ENCODE measurements around the gene FOXN3.

FOXN3 gene

DNA sequence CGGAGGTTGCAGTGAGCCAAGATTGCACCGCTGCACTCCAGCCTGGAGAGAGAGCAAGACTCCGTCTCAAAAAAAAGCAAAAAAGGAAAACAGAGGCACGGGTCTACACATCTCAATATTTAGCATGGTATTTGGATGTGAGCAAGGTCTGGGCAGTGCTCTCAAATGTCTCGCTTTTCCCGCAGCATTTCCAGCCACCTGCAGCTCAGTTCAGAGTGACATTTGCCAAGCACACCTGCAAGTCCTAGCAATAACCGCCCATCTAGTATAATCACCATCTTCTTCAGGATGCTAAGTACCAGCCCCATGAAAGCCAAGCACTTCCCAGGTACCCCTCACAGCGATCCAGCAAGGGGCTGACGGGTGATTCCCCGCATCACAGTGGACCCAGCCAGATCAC lies 69.1 kb downstream of the FOXN3 start:
- DNase-seq (ENCODE audit: low read depth, low spot score), result no peak
- H3K27ac ChIP-seq, result no peak overlapping the region

DNA sequence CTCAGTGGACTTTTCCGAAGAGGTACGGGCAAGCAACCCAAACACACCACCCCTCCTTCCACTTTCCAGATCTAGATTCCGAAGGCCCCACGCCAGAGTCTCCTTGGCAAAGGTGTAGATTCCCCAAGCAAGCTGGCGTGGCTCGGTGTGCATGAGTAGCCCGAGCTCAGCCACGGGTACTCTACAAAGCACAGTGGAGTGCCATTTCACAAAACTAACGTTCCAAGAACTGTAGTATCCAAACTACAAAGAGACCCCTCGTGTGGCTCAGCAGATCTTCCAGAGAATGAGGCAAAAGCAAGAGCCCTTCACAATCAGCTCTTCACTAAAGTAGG lies 72.1 kb downstream of the FOXN3 start:
- no peak for DNase-seq (ENCODE audit: low read depth, low spot score)
- H3K27ac ChIP-seq, result no peak overlapping the region

DNA sequence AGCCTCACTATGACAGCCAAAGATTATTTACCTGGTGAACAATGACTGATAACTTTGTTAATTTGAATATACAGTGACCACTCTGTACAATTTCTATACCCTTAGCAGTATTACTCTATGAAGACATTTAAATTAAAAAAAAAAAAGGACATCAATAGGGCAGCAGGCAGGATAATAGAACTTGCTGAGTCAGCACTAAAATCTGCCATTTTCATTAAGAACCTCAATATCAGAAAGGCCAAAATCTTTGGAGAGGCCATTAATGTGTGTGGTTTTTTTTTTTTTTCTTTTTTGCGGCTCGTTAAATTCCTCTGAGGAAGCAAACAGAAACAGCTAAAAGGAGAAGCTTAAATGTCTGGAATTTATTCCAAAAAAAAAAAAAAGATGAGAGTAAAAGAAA lies 73.7 kb downstream of the FOXN3 start:
- no peak overlapping the region for H3K27ac ChIP-seq
- no peak for DNase-seq (ENCODE audit: low read depth, low spot score)

DNA sequence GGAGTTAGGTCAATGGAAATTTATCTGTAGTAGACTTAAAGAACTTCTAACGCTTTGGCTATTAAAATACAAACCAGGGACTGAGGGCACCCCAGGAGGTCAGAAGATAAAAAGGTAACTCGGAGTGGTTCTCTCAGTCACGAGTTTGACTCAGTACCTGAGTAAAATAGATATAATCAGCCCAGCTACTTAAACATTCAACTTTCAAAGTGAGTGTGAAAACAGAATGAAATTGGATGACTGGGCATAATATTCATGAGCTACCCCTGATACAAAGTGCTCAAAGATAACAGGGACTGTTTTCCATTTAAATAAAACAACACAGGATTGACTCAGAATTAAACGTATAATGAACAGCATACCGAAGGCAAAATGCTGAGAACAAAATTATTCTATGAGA lies 75.0 kb downstream of the FOXN3 start:
- H3K27ac ChIP-seq, result no peak overlapping the region
- DNase-seq (ENCODE audit: low read depth, low spot score), result no peak

DNA sequence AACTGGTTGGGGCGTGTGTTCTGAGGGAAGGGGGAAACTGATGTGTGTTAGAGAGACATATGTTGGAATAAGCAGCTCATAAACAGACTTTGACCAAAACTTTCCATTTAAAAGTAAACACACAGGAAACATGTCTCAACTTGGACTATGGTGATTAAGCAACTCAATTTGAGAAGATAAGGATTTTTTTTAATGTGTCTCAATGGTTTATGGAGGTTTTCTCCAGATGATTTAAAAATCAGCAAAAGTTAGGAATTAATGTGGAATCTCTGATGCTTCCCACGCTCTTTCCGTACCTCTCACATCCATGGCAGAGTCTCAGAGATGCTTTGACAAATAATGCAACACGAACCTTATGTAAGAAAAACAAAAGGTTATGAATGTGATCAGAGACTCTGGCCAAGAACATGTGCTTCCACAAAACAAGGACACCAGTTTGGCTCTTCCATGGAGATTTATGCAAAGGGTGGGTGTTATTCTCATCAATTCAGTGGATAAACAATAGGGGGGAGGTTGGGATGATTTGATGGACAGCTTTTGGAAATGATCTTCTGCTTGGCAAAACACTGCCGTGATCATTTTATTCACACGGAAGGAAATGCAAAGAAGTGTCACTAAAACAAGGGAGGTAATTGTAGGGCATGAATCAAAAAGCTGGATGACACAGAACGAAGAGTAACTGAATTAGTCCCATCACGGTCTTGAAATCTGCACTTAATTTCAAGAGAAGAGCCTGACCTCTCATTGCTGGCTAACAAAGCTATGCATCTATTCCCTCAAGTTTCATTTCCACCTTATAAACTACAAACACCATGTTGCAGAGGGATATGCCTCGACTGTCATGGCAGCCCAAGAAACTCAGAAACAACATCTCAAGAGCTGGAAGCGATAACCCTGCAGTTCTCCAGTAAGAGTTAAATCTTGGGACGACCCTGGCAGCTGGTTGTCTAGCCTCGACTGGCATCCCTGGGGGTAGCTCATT lies 76.5 kb downstream of the FOXN3 start:
- no peak overlapping the region for H3K27ac ChIP-seq
- DNase-seq (ENCODE audit: low read depth, low spot score), result peak; percentile 20

DNA sequence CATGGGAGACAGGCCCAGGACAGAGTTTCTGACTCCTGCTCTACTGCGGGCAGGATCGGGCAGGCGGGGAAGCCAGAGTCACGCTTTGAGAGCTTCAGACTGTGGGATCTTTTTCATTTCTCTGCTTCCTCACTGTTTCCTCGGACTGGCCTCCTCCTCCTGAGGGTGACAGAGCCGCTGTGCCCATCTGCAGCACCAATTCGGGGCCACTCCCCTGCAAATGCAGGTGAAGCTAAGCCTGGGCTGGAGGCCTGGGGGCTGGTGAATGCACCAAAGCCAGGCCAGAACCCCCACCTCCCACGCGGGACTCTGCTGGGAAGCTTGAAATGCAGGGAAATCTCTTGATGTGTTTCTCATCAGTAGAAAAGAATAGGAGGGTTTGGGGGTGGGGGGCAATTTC lies 77.5 kb downstream of the FOXN3 start:
- no peak for DNase-seq (ENCODE audit: low read depth, low spot score)
- H3K27ac ChIP-seq, result no peak overlapping the region

DNA sequence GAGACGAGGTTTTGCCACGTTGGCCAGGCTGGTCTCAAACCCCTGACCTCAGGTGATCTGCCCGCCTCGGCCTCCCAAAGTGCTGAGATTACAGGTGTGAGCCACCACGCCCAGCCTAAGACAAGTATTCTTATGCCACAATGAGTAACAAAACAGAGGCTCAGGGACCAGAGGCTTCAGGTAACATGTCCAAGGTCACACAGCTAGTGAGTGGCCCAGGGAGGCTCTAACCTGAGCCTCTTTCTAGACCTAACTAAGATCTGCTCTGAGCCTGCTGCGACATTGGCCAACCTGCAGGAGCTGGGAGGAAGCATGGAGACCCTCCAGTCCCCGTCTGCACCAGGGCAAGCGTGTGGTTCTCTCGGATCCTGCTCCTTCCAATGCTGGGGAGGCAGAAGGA lies 77.9 kb downstream of the FOXN3 start:
- no peak for DNase-seq (ENCODE audit: low read depth, low spot score)
- no peak overlapping the region for H3K27ac ChIP-seq

DNA sequence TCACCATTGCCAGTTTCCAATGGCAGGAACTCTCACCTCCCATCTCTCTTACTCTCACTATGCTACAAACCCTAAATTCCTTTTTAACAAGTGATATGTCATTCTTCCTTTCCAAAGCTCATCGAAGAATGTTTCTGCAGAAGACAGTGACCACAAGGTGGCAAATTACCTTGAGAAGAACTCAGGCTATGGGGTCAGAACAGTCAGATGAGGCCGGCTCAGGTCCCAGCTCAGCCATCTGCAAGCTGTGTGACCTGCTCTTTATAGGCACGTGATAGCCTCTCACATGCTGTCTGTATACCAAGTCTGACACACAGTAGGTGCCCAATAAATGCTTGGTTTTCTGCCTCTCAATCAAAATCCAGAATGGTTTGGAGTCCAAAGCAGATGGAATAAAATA lies 80.7 kb downstream of the FOXN3 start:
- no peak for DNase-seq (ENCODE audit: low read depth, low spot score)
- no peak overlapping the region for H3K27ac ChIP-seq

DNA sequence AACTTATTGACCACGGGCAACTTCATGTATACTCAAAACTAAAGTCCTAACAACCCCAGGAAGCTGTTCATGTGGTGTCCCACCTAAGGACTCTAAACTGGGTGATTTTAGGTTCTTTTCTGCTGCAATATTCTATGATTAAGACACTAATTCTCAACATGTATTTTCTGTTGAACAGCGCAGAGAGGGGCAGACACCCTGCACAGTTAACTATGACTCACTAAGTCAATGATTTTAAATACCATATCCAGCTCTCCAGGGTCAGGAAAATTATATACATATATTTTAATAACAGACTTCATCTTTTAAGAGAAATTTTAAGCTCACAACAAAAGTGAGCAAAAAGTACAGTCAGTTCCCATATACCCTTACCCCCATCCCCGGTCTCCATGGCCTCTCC lies 85.0 kb downstream of the FOXN3 start:
- no peak for DNase-seq (ENCODE audit: low read depth, low spot score)
- no peak overlapping the region for H3K27ac ChIP-seq

DNA sequence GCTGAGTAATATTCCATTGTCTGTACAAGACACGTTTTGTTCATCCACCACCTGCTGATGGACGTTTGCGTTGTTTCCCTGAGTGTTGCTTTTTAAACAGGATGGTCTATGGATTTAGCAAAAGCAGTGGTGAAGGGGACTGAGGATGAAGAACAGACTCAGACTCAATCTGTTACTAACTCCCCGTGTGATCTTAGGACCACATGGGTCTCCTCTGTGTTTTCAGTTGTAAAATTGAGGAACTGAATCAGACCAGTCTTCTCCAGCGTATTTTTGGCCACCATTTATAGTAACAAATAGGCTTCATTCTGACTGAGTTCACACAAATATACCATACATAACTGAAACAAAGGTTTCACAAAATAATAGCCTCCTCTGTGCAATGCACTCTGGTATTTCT lies 85.6 kb downstream of the FOXN3 start:
- no peak overlapping the region for H3K27ac ChIP-seq
- no peak for DNase-seq (ENCODE audit: low read depth, low spot score)

DNA sequence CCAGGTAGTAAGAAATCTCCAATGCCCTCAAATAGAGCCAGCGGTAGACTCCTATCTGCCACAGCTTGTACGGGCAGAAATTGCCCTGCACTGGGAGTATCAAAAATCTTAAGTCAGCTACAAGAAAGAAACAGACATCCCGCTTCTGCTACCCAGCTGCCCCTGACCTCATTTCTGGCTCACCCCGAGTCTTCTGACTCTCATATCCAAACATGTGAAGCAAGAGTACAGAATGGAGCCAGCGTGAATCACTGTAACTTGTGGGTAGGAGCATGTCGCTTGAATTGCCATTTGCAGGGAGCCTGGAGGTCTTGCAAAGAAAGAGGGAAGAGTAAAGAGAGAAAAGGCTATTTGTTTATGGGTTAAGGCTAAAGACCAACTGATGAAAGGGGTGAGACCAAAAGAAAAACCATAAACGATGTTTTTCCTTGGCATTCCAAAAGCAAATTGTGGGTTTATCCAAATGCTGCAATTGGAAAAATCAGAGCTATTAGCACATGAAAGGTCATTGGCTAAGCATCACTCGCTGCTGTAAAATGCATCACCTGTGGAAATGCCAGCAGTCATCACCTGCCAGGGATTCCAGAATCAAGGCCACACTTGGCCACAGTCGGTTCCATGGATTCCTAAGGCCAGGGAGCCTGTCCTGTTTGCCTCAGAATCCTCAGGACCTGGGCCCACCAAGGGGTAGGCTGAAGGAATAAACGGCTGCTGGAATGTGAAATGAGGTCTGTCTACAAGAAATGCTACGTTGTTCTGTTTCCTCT lies 86.6 kb downstream of the FOXN3 start:
- DNase-seq (ENCODE audit: low read depth, low spot score), result no peak
- no peak overlapping the region for H3K27ac ChIP-seq

DNA sequence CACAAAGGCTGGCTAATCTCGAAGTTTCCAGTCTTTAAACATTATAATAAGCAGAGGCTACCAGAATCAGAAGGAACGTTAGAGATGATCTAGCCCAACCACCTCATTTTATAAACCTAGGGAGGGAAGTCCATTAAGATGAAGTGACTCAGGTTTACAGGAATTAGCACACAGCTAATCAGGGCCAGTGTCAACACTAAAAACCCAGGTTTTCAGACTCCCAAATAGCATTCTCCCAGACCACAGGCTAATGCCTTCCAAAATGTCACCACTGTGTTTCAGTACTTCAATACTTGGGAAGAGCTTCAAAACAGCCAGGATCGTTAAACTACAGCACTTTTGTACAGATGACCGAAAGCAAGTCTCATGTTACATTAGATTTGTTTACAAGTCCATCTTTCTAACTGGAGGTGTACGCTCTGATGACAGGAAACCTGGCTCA lies 89.2 kb downstream of the FOXN3 start:
- DNase-seq (ENCODE audit: low read depth, low spot score), result no peak
- H3K27ac ChIP-seq, result no peak overlapping the region

DNA sequence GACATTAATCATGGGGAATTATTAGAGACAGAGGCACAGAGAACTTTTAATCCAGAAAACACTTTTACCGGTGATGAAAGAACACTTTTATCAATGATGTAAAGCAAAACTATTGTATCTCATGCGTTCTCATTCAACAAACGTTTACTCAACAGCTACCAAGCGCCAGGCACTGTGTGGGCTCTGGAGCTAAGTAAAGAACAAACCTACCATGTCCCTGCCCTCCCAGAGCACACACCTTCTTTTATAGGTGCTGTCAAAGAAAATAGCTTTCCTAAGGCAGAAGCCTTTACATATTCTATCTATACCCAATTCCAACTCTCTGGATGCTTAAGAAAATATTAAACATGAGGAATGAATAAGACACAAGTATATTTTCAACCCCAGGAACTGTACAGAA lies 91.1 kb downstream of the FOXN3 start:
- DNase-seq (ENCODE audit: low read depth, low spot score), result no peak
- no peak overlapping the region for H3K27ac ChIP-seq

DNA sequence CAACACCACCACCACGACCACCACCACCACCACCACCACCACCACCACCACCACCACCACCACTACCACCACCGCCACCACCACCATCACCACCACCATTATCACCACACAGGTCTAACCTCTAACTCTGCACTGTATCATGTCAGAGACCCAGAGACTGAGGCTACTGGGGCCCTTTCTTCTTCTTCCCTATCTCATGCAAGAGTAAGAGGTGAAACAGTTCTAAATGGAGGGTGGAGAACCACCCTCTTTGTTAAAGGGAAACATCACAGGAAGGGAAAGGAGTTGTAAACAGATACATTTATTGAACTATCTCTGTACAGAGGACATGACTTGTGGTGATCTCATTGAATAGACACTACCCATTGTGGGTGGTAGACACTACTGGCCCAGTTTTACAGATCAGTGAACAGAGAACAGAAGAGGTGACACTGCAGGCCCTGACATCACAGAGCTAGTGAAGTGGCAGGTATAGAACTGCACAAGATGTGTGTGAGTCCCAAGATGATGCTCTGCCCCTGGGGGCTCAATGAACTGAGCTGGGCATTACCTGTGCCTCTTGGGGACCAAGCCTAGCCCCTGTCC lies 91.6 kb downstream of the FOXN3 start:
- no peak overlapping the region for H3K27ac ChIP-seq
- DNase-seq (ENCODE audit: low read depth, low spot score), result no peak

DNA sequence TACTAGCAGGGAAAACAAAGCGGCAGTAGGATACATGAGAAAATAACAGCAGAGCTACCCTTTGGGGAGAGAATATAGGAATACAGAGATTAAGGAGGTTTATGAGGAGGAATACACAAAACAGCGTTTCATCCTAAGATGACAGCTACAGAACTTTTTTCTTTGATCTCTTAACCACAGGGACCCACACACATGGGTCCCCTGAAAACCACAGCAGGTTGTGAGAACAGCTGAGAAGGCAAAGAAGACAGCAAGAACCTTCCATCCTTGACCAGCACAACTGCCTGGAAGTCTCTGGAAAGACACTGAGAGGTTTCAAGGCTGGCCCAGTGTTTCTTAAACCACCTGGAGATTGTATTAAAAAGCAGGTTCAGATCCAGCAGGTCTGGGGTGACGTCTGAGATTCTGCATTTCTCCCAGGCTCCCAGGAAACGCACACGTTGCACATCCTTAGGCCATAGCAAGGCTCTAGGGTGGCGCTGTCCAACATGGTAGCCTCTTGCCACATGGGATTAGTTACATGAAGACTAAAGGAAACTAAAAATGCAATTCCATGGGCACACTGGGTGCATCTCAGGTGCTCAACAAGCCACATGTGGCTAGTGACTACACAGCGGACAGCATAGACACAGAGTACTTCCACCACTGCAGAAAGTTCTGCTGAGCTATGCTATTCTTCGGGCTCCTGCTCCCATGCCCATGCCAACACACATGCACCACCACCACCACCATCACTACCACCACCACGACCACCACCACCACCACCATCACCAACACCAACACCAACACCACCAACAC lies 92.3 kb downstream of the FOXN3 start:
- DNase-seq (ENCODE audit: low read depth, low spot score), result no peak
- H3K27ac ChIP-seq, result no peak overlapping the region

DNA sequence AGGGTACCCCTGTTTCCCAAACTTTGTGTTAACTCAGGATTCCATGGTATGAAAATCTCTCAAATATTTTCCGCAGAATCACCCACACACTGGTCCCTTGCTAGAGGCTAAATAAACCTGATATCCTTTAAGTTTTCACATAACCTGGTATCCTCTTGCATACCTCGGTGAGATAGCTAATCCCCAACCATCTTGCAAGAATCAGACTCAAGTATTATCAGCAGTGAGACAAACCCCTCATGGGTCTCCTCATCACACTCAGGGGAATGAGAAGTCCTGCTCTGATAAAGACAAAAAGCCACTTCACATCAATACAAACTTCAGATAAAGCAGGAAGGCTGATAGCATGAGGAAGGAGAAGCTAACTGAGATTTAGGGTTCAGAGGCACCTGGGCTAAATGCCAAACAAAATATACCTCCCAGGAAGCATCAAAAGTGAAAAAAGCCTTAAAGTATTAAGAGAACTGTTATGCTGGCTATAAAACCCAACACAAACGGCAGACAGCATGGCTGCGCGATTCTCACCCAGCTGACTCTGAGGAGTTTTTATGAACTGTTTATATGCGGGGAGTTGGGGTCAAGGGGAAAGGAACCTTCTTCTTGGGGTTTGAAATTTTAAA lies 96.5 kb downstream of the FOXN3 start:
- no peak for DNase-seq (ENCODE audit: low read depth, low spot score)
- H3K27ac ChIP-seq, result no peak overlapping the region

DNA sequence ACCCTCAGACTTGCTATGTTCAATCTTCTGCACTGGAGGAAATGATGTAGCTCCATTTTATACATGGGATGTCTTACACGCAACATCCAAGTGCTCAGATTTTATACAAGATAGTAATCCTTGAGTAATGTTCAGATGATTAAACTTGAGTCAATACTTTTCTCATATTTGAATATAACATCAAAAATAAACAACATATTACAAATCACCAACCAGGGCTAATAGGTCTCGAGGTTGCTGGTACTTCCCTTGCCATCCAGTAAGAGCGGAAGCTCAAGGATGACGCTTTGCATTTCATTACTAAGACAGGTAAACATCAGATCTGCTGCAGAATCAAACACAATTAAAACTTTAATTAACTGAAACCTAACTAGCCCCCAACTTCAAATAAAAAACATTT lies 97.3 kb downstream of the FOXN3 start:
- H3K27ac ChIP-seq, result no peak overlapping the region
- no peak for DNase-seq (ENCODE audit: low read depth, low spot score)

DNA sequence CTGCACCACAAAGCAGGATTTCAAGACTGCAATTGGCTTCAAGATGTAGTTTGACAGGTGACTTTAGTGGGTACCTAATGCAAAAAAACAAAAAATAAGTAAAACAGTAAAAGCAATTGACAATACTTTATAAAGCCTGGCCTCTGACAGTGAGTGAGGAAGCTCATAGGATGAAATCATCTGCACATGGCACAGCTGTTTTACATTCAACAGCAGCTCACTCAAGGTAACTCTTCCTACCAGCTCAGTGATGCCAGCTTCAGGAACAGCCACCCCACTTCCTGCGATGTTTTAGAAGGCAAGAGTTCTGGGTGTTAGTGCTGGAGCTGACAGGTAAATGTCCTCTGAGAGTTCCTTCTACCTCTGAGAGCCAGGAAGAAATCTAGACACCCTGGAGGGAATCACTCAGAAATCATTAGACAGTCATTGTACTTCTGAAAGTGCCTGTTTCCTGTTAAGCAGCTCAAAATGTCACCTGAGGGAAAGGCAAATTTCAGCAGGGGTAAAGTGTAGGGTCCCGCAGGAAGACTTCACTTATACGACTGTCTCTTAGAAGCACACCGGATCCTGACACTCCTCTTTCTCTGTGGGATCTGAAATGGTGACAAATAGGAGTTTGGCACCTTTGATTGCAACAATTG lies 99.9 kb downstream of the FOXN3 start:
- no peak overlapping the region for H3K27ac ChIP-seq
- no peak for DNase-seq (ENCODE audit: low read depth, low spot score)

Data from epithelial cell of prostate (primary cell).